Activated CD4-positive, alpha-beta T cell treated with anti-CD3 and anti-CD28 coated beads, Interleukin-2, amount 50 U/mL, for 4 hours (primary cell): ENCODE measurements around the gene SLC6A3.
A peak's percentile ranks its signal among the peaks of the same experiment; 100 is the strongest.

Experiments used
- DNase-seq, 2 experiments: peaks; one replicate each; pipeline ENCODE4 v3.0.0-alpha.2; 2020

The SLC6A3 gene

DNA sequence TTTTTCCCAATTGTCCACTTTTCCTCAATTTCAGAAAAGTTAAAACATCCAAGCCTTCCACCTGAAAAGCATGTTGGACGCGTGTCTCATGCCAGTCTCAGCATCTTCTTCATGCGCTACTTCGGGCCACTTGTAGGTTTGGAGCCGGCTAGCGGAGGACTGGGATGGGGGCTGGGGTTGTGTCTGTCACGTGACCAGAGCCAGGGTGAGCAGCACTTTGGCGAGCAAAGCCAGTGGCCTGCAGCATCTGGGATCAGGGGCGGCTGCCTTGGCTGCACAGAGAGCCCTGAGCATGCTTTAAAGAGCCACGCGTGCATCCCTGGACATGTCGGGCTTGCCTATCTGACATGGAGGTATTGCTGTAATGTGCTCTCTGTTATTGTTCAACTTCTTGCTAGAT is 41.2 kb downstream of the SLC6A3 start:
- DNase-seq, result no peak

DNA sequence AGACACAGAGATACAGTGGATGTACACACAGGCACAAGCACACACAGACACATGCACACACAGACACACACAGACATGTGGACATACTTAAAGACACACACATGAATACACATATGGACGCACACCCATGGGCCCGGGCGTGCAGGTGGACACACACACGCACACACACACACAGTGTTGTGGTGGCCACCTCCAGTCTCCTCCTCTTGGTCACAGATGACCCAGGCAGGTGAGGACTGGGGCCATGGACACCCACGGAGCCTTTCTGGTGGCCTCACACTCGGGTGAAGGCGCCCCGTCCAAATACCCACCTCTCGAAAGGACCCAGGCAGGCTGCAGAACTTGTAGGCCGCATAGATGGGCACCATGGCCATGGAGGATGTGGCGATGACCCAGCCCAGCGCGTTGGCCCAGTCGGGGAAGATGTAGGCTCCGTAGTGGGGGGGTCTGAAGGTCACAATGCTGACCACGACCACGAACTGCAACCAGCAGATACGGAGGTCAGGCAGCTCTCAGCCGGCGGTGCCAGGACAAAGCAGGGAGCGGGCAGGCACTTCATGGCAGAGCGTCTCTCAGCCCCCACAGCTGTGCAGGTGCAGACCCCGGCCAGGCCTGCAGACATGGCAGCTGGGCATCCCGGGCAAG is 42.5 kb downstream of the SLC6A3 start:
- DNase-seq, result no peak

DNA sequence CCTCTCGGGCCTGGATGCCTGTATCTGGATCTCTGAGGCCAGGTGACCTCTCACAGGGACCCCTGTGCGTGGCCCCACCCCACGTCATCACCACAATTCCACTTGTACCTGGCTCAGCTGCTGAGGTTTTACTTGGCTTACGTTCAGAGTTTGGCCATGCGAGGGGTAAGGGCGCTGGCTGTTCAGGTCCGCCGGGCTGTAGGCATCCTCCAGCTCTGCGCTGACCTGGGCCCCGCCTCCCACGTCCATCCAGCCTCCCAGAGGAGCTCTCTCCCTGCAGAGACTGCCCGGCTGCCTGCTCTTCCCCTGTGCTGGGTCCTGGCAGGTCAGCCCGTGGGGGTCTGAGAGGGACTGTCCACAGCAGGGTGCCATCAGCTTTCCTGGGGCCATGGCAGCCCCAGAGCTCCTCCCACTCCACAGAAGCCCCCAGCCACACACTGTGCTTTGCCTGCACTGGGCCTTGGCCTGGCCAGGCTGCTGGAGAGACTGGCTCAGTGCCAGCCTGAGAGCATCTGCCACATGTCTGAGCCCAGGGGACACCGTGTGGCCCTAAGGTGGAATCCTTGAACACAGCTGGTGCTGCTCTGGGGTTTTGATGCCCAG is 43.6 kb downstream of the SLC6A3 start:
- DNase-seq, result no peak

DNA sequence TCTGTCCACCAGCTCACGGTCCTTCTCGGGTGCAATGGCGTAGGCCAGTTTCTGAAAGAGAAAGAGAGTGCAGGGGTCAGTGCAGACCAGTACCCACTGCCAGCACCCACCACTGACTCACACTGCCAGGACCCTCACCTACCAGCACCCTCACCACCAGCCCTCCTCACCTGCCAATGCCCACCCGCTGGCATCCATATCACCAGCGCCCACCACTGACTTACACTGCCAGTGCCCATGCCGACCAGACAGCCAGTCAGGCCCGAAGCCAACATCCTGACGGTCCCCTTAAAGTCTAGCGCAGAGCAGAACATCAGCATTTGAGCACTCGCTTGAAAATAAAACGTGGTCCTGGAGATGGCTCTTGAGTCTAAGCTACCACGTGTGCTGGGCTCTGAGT is 44.3 kb downstream of the SLC6A3 start:
- no peak for DNase-seq

DNA sequence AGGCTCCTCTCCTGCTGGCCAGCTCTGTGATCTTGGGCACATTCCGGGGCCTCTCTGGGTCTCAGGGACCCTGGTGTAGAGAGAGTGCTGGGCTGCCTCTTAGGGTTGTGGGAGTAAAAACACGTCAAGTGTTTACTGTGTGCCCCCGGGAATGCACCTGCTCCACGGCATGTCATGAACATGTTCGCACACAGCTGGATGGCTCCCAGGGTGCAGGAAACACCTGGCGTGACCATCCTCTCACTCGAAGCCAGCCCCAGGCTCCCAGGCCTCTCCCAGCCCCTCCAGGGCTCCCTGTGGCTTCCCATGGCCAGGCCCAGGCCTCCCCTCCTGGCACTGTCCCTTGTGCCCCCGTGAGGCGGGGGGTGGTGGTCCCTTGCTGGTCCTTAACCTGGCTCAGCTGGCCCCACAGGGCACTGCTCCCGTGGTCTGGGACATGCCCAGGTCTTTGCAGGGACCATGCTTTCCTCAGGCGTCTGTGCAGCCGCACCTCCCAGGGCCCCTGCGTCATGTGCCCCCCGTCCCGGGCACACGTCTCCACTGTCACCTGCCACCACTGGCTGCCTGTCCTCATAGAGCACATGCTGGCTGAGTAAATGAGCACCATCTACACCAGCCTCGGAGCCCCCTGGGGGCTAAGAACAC is 44.9 kb downstream of the SLC6A3 start:
- DNase-seq, result no peak

DNA sequence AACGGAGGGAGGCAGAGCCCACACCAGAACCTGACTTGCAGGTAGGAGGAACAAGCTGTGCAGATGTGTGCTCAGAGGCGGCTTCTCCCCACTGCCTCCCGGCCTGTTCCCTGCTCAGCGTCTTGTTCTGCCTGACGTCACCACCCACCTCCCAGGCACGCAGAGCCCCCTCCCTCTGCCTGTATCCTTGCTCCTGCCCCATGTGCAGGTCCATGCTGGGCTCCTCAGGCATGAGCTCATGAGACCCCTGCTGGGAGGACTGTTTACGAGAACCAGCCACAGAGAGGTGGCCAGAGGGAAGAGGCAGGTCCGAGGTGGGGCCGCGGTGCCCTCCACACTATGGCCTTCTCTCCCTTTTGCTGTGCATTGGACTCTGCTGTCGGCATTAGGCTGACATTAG is 45.5 kb downstream of the SLC6A3 start:
- DNase-seq, result no peak

DNA sequence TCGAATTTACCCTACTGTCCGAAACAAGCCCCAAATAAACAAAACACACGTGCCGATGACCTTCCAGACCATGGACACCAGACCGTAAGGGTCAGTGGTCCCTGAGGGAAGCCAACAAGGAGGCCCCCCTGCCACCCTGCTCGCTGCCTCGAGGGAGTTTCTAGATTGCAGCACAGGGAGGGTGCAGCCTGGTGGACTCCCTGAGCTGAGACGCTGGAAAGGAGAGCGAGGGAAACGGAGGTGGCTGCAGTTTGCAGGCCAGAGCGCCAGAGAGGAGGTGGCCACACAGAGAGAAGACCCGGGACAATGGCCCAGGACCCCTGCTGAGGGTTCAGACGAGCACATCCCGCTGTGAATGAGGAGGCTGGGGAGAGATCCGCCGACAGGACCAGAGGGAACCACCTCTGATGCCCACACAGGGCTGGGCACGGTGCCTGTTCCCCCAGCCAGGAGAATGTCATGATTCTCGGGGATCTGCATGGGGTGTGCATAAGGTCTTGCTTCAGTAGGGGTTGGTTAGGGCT is 48.9 kb downstream of the SLC6A3 start:
- no peak for DNase-seq

DNA sequence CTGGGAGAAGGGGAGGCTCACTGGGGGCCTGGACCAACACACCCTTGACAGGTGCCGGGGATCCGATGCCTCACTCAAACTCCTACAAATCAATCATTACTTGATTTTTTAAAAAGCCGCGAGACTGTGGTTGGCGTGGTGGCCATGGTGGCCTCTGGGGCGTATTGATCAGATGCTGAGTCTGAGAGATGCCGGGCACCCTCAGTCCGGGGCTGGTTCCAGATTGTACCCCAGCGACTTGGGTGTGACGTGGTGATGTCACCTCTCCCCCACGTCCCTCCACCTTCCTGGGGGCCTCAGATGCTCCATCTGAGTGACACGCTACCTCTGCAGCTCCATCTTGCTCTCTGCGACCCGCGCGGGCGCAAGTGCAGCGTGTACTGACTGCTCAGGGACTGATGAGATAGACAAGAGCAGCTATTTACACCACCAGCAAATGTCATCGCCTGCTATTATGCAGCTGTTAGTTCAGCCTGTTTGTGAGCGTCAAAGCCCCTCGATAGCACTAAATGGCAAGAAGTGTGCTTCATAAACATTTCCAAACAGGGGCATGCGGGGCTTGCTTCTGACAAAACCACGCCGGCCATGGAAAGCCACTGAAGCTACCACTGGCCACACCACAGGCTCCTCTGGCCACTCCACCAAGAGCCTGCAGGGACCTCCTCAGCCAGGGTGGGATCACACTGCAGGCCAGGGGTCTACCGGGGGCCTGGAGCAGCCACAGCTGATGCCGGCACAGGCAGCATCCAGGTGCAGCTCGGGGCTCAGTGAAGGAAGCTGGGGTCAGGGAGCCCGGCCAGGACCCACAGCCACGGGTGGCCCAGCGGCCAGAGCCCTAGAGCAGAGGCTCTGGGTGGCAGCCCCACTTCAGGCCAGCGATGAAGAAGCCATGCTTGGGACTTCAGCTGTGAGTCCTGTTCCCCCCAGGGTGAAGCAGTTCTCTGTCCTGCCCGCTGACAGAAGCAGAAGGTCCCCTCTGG is 50.1 kb downstream of the SLC6A3 start:
- DNase-seq, result no peak

DNA sequence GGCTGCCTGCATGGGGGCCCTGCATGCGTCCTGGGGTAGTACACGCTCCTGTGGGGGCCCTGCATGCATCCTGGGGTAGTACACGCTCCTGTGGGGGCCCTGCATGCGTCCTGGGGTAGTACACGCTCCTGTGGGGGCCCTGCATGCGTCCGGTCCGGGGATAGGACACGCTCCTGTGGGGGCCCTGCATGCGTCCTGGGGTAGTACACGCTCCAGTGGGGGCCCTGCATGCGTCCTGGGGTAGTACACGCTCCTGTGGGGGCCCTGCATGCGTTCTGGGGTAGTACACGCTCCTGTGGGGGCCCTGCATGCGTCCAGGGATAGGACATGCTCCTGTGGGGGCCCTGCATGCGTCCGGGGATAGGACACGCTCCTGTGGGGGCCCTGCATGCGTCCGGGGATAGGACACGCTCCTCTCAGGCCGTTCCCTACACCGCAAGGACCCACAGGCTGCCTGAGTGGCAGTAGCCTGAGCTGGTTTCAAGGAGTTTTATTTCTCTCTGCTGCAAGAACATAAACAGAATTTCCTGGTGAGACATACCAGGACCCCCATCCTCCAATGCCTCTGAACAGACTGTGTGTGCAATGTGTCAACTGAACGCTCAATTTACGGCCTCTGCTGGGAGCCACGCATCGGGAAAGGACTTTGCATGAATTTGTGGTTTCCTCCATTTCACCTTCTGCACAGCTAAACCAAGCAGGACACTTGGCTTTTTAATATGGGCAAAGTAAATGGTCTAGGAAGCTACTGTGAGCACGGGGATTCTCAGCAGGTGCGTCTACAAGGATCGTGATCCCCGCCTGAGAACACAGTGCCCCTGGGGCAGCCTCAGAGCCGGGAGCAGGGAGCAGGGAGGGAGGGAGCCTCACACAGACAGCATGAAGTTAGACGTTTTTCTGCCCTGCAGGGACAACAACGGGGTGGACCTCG is 51.4 kb downstream of the SLC6A3 start:
- no peak for DNase-seq

DNA sequence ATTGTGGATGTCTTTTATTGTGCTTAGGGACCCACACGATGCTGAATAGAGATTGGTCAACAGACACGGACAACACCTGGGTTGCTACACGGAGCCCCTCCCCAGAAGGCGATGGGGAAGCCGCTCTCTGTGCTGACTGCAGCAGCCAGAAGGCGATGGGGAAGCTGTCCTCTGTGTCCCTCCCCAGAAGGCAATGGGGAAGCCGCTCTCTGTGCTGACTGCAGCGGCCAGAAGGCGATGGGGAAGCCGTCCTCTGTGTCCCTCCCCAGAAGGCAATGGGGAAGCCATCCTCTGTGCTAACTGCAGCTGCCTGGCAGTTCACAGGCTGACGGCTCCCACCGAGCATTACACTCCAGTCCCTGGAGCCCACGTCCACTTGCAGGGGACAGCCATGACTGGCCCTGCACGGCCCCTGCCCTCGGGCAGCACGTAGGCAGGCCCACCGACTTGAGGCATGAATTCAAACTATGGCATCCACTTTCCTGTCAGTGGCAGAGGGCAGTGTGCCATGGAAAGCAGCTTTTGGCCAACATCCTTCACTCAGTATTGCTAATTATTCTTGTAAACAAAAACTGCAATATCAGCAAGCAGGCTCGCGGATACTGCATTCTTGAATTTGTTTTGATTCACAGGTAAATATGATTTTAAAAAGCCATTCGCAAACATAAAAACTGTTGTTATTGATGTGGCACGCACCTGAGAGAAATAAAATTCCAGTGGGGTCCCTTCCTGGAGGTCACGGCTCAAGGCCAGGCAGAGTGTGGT is 52.3 kb downstream of the SLC6A3 start:
- DNase-seq, result no peak

DNA sequence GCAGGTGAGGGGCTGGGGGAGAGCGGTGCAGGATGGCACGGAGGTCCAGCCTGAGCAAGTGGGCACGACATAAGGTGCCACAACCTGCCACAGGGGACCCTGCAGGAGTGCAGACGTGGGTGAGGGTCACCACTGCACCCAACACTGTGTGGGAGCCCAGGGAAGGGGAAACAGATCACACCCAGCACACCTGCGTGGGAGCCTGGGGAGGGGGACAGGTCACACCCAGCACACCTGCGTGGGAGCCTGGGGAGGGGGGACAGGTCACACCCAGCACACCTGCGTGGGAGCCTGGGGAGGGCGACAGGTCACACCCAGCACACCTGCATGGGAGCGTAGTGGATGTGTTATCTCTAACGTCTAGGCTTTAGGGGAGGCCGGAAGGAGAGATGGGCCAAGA is 53.0 kb downstream of the SLC6A3 start:
- DNase-seq, result no peak

DNA sequence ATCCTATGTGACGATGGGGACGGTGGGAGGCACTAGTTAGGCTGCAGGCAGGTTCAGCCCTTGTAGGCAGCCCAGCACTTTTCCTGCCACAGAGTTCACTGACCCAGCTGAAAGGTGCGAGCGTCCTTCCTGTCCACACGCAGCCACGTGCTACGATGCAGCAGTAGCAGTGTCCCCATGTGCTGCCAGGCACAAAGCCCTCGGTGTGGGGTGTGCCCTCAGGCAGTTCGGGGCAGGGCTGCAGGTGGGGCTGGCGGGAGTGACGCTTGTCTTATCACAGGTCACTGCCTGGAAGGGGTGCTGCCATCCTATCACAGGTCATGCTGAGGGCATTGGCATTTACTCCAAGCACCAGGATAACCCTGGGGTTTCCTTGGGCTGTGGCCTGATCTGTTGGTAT is 53.5 kb downstream of the SLC6A3 start:
- DNase-seq, result no peak

DNA sequence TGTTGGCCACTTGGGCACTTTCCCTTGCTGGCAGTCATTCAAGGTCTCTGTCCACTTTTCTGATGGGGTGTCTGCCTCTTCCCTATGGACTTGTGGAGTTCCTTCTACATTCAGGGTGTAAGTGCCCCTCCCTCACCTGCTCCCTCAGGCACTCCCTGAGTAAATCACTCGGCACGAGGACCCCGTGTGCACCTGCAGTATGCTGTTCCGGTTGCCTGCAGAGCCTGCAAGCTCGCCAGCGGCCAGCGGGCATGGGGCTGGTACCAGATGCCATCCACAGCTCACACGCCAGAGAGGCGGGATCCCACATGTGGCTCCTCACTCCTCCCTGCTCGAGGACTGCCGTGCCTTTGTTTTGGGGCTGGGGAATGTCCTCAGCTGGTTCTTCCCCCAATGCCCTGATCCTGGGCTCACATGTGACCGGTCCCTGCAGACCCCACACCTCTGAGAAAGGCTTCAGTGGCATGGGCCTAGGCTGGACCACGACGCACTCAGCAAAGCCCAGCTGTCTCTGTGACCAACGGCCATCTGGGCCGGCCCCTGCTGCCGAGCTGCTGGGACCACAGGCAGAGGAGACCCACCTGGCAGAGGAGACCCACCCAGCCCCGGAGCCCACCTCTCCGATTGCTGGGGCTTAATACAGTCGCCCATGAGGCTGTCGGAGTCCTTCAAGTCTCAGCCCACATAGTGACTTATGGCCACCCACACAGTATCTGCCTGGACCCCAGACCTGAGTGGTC is 54.2 kb downstream of the SLC6A3 start:
- DNase-seq, result no peak

DNA sequence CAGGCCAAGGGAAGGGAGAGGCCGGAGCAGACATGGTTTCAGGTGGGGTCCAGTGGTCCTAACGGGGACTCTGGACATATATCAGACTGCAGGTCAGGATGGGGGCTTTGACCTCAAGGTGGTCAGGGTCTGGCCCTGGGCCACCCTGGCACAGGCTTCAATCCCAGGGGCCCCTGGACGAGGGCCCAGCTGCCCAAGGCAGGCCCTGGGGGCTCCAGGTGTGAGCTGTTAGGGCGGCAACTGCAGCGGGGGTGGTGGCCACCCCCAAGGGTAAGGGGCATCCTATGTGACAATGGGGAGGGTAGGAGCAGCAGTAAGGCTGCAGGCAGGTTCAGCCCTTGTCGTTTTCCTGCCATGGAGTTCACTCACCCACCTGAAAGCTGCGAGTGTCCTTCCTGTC is 54.9 kb downstream of the SLC6A3 start:
- DNase-seq, result no peak

DNA sequence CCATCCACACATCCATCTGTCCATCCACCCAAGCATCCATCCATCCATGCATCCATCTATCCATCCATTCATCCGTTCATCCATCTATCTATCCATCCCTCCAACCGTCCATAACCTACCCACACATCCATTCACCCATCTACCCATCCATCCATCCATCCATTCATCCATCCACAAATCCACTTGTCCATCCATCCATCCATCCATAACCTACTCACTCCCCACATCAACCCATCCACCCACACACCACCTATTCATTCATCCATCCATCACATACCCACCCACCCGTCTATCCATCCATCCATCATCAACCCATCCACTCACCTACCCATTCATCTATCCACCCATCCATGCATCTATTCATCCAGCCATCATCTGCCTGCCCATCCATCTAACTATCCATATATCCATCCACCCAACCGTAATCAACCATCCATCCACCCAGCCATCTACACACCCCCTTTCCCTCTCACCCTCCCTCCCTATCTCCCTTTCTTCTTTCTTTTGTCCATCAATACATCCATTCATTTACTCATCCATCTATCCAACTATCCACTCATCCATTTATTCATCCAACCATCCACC is 56.8 kb downstream of the SLC6A3 start:
- DNase-seq, result no peak

DNA sequence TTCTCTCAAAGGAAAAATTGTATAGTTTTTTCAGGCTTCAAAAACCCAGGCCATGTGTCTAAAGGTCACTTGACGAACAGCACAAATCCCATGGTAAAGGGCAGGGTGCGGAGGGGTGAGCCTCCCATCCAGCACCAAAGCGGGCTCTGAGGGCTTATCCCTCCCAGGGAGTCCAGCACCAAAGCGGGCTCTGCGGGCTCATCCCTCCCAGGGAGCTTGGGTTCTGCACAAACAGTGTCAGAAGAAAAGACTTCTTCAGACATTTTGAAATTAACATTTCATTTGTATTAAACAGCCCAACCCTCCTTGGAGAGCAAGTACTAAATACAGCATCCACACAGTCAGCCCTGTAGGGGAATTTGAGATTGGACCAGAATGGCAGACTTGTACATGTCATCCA is 57.4 kb downstream of the SLC6A3 start:
- DNase-seq, result no peak

DNA sequence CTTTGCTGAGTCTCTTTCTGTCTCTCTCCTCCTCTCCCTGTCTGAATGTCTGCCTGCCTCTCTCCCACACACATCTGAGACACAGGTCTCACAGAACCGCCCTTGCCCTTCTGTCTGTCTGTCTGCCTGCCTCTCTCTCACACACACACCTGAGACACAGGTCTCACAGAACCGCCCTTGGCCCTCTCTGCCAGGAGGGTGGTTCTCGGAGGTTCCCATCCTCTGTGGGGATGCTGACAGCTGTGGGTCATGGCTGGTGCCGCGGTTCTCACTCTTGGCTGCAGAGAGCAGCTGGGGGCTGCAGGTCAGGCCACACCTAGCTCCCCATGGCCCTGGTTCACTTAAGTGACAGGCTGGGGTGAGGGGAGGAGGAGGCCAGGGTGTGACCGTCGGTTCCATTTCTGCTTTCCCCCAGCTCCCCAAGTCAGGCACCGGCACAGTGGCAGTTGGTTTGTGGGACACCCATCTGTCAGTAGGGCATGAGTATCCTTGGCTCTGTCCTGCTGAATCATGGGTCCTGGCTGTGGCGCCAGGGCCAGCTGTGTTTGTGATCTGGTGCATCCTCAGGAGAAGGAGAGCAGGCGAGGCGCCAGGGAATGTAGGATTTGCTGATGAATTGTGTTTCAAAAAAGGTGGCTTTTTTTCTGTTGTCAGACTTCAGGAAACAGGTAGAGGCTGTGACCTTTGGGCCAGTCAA is 58.0 kb downstream of the SLC6A3 start:
- DNase-seq, result no peak

DNA sequence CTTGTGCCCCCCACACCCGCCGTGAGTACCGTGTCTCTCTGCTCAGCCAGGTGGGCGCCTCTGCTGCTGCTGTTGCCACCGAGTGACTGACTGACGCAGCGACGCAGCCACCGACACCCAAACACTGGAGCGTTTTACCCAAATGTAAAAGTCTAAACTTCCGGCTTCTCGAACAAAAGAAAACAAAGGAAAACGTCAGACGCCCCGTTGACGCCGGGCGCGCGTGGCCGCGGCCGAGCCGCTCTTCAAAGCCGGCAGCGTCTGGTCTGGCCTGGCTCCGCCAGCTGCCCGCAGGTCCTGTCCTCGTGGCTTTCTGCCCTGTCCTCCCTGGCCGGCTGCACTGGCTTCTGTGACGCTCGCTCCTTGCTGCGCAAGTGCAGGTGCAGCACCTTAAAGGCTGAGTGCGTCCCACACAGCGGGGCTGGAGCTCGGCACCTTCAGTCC is 58.9 kb downstream of the SLC6A3 start:
- DNase-seq, result peak; percentile 60 to 68
